DND-41 (cell line): ENCODE data around the gene PLA2G4E.

ENCODE experiments used
- ATAC-seq: fragments of 200-7000 bp; cut with Tn5 transposase; 3 replicates; pipeline ENCODE4 v1.9.1; 2021; ENCODE audit warnings: low read depth; ENCODE audit not compliant: insufficient read depth
- DNase-seq: peaks from one replicate; pipeline ENCODE4 v3.0.0-alpha.2; 2020
- H2AFZ ChIP-seq: 2 replicates; pipeline ENCODE4 v1.6.0; 2012; ENCODE audit warnings: low read depth, low read length
- H3K27ac ChIP-seq: 2 replicates; pipeline ENCODE4 v1.5.1; 2012; ENCODE audit warnings: low read length, inconsistent platforms
- H3K27me3 ChIP-seq: fragments of 200-600 bp; sonication (generic); 2 replicates; pipeline ENCODE4 v1.6.0; 2012; ENCODE audit warnings: low read length, mild to moderate bottlenecking, inconsistent platforms; ENCODE audit not compliant: insufficient read depth, poor library complexity
- H3K36me3 ChIP-seq: 2 replicates; pipeline ENCODE4 v1.5.1; 2012; ENCODE audit warnings: low read length, inconsistent platforms; ENCODE audit not compliant: insufficient read depth
- H3K4me1 ChIP-seq: 2 replicates; pipeline ENCODE4 v1.5.1; 2012; ENCODE audit warnings: mild to moderate bottlenecking, low read length; ENCODE audit not compliant: insufficient read depth
- H3K4me2 ChIP-seq: 2 replicates; pipeline ENCODE4 v1.6.0; 2012; ENCODE audit warnings: mild to moderate bottlenecking, moderate library complexity, low read length, inconsistent platforms; ENCODE audit not compliant: insufficient read depth
- H3K4me3 ChIP-seq, 2 experiments: fragments of 200-600 bp in 1 of 2; shearing (Covaris generic) in 1 of 2; 2 replicates each; pipeline ENCODE4 v1.5.1; 2012 to 2016; ENCODE audit warnings: inconsistent platforms in 2 of 2, low read length in 2 of 2, mild to moderate bottlenecking in 2 of 2, low read depth in 1 of 2, moderate library complexity in 1 of 2
- H3K79me2 ChIP-seq: 2 replicates; pipeline ENCODE4 v1.6.0; 2012; ENCODE audit warnings: low read length, inconsistent platforms; ENCODE audit not compliant: insufficient read depth
- H3K9ac ChIP-seq: 2 replicates; pipeline ENCODE4 v1.6.0; 2012; ENCODE audit warnings: low read depth, mild to moderate bottlenecking, inconsistent platforms, low read length, moderate library complexity
- H3K9me3 ChIP-seq: 2 replicates; pipeline ENCODE4 v1.5.1; 2012; ENCODE audit warnings: low read length, moderate library complexity, mild to moderate bottlenecking, inconsistent platforms; ENCODE audit not compliant: insufficient read depth, severe bottlenecking
- H4K20me1 ChIP-seq: 2 replicates; pipeline ENCODE4 v1.6.0; 2012; ENCODE audit warnings: low read length; ENCODE audit not compliant: insufficient read depth
- EZH2 ChIP-seq: IDR thresholded peaks from 3 replicates; pipeline ENCODE4 v1.6.1; 2012; ENCODE audit warnings: borderline replicate concordance, low read depth, mild to moderate bottlenecking, moderate library complexity, low read length, inconsistent platforms; ENCODE audit not compliant: severe bottlenecking
- TF ChIP-seq, protein P1 (sequence below): IDR thresholded peaks from 2 replicates; pipeline ENCODE4 v1.5.1; 2012; ENCODE audit warnings: borderline replicate concordance, low read length, moderate library complexity, mild to moderate bottlenecking; ENCODE audit not compliant: poor library complexity, severe bottlenecking; ENCODE audit errors: extremely low read depth

Gene PLA2G4E

GRCh38 chr15:42012928-42013482 is 7.8 kb downstream of the PLA2G4E start:
- peaks cover 3% of the 10 kb centered on the region for H3K27me3 ChIP-seq
- no peaks in the 10 kb centered on the region for H3K4me1 ChIP-seq
- H2AFZ ChIP-seq, result no peak overlapping the region
- no peak overlapping the region for H3K4me3 ChIP-seq
- H3K36me3 ChIP-seq, result no peaks in the 10 kb centered on the region
- H3K9me3 ChIP-seq, result no peaks in the 10 kb centered on the region
- H3K27ac ChIP-seq, result no peak overlapping the region
- H4K20me1 ChIP-seq, result no peaks in the 10 kb centered on the region
- no peak for ATAC-seq
- DNase-seq, result no peak
- H3K9ac ChIP-seq, result no peak overlapping the region
- H3K79me2 ChIP-seq, result no peaks in the 10 kb centered on the region
- no peak for TF ChIP-seq EZH2
- TF ChIP-seq, protein P1, sequence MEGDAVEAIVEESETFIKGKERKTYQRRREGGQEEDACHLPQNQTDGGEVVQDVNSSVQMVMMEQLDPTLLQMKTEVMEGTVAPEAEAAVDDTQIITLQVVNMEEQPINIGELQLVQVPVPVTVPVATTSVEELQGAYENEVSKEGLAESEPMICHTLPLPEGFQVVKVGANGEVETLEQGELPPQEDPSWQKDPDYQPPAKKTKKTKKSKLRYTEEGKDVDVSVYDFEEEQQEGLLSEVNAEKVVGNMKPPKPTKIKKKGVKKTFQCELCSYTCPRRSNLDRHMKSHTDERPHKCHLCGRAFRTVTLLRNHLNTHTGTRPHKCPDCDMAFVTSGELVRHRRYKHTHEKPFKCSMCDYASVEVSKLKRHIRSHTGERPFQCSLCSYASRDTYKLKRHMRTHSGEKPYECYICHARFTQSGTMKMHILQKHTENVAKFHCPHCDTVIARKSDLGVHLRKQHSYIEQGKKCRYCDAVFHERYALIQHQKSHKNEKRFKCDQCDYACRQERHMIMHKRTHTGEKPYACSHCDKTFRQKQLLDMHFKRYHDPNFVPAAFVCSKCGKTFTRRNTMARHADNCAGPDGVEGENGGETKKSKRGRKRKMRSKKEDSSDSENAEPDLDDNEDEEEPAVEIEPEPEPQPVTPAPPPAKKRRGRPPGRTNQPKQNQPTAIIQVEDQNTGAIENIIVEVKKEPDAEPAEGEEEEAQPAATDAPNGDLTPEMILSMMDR, result no peak
- H3K4me2 ChIP-seq, result no peak overlapping the region

DNA sequence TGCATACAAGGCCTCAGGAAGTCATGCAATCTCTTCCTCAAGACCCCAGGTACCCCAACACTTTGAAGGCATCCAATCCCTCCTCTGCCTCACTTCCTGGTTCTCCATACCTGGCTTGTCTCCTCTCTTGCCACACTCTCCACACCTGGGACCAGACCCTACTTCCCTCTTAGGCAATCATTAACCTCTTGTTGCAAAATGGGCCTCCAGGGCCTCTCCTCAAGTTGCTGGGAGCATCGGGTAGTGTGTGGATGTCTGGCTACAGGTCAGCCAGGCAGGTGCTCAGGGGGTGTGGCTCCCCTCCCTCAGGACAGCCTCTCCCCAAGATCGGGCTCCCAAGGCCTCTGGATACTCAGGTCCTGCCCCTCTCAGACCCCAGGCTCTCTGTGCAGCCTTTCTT is 8.6 kb downstream of the PLA2G4E start:
- H3K4me1 ChIP-seq, result no peaks in the 10 kb centered on the region
- no peaks in the 10 kb centered on the region for H3K9me3 ChIP-seq
- H3K4me3 ChIP-seq, result no peak overlapping the region
- no peak for ATAC-seq
- no peak overlapping the region for H2AFZ ChIP-seq
- no peak overlapping the region for H3K9ac ChIP-seq
- TF ChIP-seq EZH2, result no peak
- TF ChIP-seq, protein P1, result no peak
- H3K4me2 ChIP-seq, result no peak overlapping the region
- peaks cover 7% of the 10 kb centered on the region for H3K27me3 ChIP-seq
- no peaks in the 10 kb centered on the region for H4K20me1 ChIP-seq
- no peak for DNase-seq
- H3K79me2 ChIP-seq, result no peaks in the 10 kb centered on the region
- no peak overlapping the region for H3K27ac ChIP-seq
- no peaks in the 10 kb centered on the region for H3K36me3 ChIP-seq

- DNase-seq (no peak), ATAC-seq (no peak)
- Histone ChIP-seq H4K20me1 (no peaks in the 10 kb centered on the region), H3K9ac (no peak overlapping the region), H3K27me3 (peaks cover 7% of the 10 kb centered on the region), H3K4me2 (no peak overlapping the region), H3K27ac (no peak overlapping the region), H3K4me1 (no peaks in the 10 kb centered on the region), H2AFZ (no peak overlapping the region), H3K36me3 (no peaks in the 10 kb centered on the region), H3K4me3 (no peak overlapping the region), H3K9me3 (no peaks in the 10 kb centered on the region), H3K79me2 (no peaks in the 10 kb centered on the region)
- TF ChIP-seq, protein P1, result no peak
- TF ChIP-seq EZH2, result no peak
Measured at GRCh38 chr15:42011074-42011473, 9.8 kb downstream of the PLA2G4E start.

DNA sequence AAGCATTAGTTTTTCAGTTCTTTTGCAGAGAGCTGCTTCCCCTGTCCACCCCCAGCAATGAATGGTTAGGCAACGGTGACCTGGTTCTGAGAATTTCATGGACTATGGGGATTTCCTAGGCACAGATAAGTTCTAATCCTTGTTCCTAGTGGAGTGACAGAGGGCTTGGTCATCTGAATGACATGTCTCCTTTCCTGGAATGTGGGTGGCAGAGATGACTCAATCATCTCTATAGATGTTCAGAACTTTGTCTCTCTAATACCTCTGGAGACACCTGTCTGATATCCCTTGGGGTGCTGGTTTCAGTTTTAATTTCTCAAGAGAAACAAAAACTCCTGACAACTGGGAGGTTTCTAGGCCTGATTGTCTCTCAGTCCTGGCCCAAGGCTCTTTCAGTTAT is 10.4 kb downstream of the PLA2G4E start:
- no peak overlapping the region for H3K4me2 ChIP-seq
- no peaks in the 10 kb centered on the region for H3K4me1 ChIP-seq
- H3K4me3 ChIP-seq, result no peak overlapping the region
- H3K27ac ChIP-seq, result no peak overlapping the region
- H3K9ac ChIP-seq, result no peak overlapping the region
- H2AFZ ChIP-seq, result no peak overlapping the region
- no peaks in the 10 kb centered on the region for H3K36me3 ChIP-seq
- TF ChIP-seq, protein P1, result no peak
- TF ChIP-seq EZH2, result no peak
- no peaks in the 10 kb centered on the region for H4K20me1 ChIP-seq
- ATAC-seq, result no peak
- H3K9me3 ChIP-seq, result no peaks in the 10 kb centered on the region
- no peaks in the 10 kb centered on the region for H3K79me2 ChIP-seq
- DNase-seq, result no peak
- H3K27me3 ChIP-seq, result peaks cover 7% of the 10 kb centered on the region
